Stomach (tissue), 4 donors: ENCODE results near the gene SLC2A8.

Experiments used
- CTCF ChIP-seq, 7 experiments: fragments of 450-650 bp in 4 of 7; fragments of 200-600 bp in 3 of 7; sonication (generic) in 3 of 7; IDR thresholded peaks; one replicate each; pipeline ENCODE4 v1.5.1; 2016 to 2019; ENCODE audit warnings: antibody characterized with exemption in 7 of 7, control low read depth in 2 of 7, mild to moderate bottlenecking in 1 of 7
- POLR2A ChIP-seq, 4 donors: fragments of 450-650 bp; IDR thresholded peaks; one replicate each; pipeline ENCODE4 v1.6.1; 2016; ENCODE audit warnings: antibody characterized with exemption in 4 of 4, control low read depth in 2 of 4, mild to moderate bottlenecking in 1 of 4, moderate library complexity in 1 of 4

- no peak for TF ChIP-seq POLR2A (IDR thresholded peaks at IDR 0.05)
- no peak for TF ChIP-seq CTCF (IDR thresholded peaks at IDR 0.05)
Observed at GRCh38 chr9:127356906-127357305, 40.1 kb upstream of the SLC2A8 start.
